ENCODE data around the gene RNF187.

- TF ChIP-seq, protein P1, sequence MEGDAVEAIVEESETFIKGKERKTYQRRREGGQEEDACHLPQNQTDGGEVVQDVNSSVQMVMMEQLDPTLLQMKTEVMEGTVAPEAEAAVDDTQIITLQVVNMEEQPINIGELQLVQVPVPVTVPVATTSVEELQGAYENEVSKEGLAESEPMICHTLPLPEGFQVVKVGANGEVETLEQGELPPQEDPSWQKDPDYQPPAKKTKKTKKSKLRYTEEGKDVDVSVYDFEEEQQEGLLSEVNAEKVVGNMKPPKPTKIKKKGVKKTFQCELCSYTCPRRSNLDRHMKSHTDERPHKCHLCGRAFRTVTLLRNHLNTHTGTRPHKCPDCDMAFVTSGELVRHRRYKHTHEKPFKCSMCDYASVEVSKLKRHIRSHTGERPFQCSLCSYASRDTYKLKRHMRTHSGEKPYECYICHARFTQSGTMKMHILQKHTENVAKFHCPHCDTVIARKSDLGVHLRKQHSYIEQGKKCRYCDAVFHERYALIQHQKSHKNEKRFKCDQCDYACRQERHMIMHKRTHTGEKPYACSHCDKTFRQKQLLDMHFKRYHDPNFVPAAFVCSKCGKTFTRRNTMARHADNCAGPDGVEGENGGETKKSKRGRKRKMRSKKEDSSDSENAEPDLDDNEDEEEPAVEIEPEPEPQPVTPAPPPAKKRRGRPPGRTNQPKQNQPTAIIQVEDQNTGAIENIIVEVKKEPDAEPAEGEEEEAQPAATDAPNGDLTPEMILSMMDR (conservative IDR thresholded peaks at IDR 0.05; ENCODE audit: low read length), result no peak
- TF ChIP-seq EZH2phosphoT487 (IDR thresholded peaks at IDR 0.05; ENCODE audit: borderline replicate concordance), result no peak
Observed at GRCh38 chr1:228438266-228438665, 48.9 kb upstream of the RNF187 start.
